T-helper 1 cell treated with Interleukin-12 subunit alpha and Interleukin-12 subunit beta and Interleukin-4 antibody, amounts not matched to agents 30 μg/mL and 1 μg/mL, for 36 hours (primary cell): ENCODE measurements around the gene COQ7.
A peak's percentile ranks its signal among the peaks of the same experiment; 100 is the strongest.

Source experiments
- H3K27ac Mint-ChIP-seq: one replicate; pipeline ENCODE4 v1.8.0; 2021; ENCODE audit warnings: mild to moderate bottlenecking, mixed read lengths
- H3K27me3 Mint-ChIP-seq: one replicate; pipeline ENCODE4 v1.8.0; 2021; ENCODE audit warnings: low read depth, mixed read lengths
- H3K36me3 Mint-ChIP-seq: one replicate; pipeline ENCODE4 v1.8.0; 2021; ENCODE audit warnings: low read depth, mixed read lengths
- H3K4me1 Mint-ChIP-seq: one replicate; pipeline ENCODE4 v1.8.0; 2021; ENCODE audit warnings: low read depth, mixed read lengths
- H3K4me3 Mint-ChIP-seq: one replicate; pipeline ENCODE4 v1.8.0; 2021; ENCODE audit warnings: mild to moderate bottlenecking, moderate library complexity, mixed read lengths
- H3K9me3 Mint-ChIP-seq: one replicate; pipeline ENCODE4 v1.8.0; 2021; ENCODE audit warnings: mixed read lengths

Gene COQ7

DNA sequence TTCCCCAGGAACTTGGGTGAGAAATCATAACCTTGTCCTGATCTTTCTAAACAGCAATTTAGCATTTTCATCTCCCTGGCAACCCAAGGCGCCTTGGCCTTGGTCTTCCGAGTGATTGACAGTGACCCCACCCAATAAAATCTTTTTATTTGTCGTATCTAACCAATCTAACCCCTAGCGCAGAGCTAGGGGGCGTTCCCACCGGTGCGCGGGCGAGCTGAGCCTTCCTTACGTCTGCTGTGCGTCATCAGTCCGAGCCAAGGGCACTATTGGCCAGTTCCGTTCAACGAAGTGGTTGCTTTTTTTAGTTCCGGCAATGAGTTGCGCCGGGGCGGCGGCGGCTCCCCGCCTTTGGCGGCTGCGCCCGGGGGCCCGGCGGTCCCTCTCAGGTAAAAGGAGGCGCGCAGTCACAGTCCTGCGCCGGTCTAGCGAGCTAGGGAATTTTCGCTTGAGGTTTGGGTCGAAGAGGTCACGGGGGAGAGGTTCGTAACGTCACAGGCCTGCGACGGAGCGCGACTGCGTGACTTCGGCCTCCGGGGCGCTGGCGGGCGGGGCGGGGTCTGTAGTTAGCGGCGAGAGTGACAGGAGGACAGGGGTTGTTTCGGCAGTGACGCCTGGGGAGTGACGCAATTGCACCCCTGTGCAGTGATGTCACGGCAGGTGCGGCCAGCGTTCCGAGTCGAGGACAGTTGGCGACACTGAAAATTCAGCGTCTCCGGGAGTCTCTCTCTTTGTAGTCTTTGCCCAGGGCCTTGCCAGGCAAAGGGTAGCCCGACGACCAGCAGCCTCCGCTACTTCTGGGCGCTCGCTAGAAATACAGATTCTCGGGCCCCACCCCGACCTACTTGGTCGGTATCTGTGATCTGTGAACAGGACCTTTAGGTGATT lies at the start of gene COQ7:
Gene COQ7, plus strand, starts transcription at position 266 of the 888 bp plus-strand sequence. Its CDS starts 51 bp downstream, at position 317.
- Mint-ChIP-seq H3K36me3 (peaks cover 2% of the 10 kb centered on the region), H3K4me1 (peaks cover 10% of the 10 kb centered on the region), H3K4me3 (peak within 1 kb of the TSS; percentile 87), H3K27me3 (peaks cover 6% of the 10 kb centered on the region), H3K9me3 (no peaks in the 10 kb centered on the region), H3K27ac (peak within 1 kb of the TSS; percentile 91)

DNA sequence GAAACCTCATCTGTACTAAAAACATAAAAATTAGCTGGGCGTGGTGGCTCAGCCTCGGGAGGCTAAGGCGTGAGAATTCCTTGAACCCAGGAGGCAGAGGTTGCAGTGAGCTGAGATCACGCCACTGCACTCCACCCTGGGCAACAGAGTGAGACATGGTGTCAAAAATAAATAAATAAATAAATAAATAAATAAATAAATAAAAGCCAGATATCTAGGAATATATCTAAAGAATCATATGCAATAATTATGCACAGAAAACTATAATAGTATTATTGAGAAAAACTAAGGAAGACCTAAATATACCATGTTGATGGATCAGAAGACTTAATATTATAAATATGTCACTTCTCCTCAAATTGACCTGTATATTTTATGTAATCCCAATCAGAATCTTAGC lies 46.7 kb upstream of the COQ7 start:
- H3K27me3 Mint-ChIP-seq: no peaks in the 10 kb centered on the region
- H3K9me3 Mint-ChIP-seq: no peaks in the 10 kb centered on the region
- no peaks in the 10 kb centered on the region for H3K4me1 Mint-ChIP-seq
- H3K4me3 Mint-ChIP-seq: no peak overlapping the region
- no peaks in the 10 kb centered on the region for H3K36me3 Mint-ChIP-seq
- no peak overlapping the region for H3K27ac Mint-ChIP-seq

DNA sequence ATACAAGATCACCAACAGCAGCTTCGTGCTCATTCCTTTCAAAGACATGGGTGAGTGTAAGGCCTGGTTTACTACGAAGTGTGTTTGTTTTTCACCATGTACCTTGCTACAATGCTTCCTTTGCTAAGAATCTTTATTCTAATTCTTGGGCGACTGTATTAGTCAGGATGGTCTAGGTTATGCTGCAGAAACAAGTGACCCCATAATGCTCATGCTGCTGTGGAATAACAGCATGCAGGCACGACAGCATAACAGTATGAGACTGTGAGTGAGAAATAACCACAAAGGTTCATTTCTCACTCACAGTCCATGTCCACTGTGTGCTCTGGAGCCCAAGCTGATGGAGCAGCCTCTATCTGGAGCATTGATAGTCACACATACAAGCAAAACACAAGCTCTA lies 45.7 kb upstream of the COQ7 start:
- H3K36me3 Mint-ChIP-seq: no peaks in the 10 kb centered on the region
- H3K27me3 Mint-ChIP-seq: no peaks in the 10 kb centered on the region
- no peak overlapping the region for H3K27ac Mint-ChIP-seq
- H3K4me3 Mint-ChIP-seq: no peak overlapping the region
- no peaks in the 10 kb centered on the region for H3K4me1 Mint-ChIP-seq
- no peaks in the 10 kb centered on the region for H3K9me3 Mint-ChIP-seq

DNA sequence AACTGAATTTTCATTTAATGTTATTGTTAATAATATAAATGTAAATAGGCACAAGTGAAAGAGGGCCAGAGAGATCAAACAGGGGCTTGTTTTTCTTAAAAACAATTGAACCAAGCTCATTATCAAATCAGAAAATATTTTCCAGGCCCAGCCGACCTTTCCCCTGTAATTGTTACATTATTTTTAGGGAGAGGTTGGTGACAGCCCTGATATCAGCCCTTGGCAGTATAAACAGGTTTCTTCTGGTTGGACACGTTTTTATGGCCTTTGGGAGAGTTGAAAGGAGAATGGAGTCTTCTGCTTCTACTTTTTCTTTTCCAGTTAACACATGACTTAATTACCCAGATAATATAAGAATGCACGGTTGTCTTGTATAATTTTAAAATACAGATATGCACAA lies 40.0 kb upstream of the COQ7 start:
- no peak overlapping the region for H3K27ac Mint-ChIP-seq

DNA sequence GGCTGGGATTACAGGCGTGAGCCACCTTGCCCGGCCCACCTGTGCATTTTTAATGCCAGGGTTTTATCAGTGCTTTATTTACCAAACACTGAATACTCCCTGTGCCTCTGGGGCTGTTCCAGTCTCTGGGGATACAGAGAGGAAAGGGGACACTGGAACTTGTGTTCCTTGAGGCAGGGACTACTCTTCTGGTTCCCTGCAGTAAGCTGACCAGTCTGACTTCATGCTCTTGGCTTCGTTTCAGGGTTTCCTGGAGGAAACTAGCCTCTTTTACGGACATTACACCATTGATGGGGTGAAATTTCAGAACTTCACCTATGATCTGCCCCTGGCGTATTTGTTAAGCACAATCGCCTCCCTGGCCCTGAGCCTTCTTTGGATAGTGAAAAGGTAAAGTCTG lies 37.4 kb upstream of the COQ7 start:
- no peak overlapping the region for H3K27ac Mint-ChIP-seq
- H3K4me3 Mint-ChIP-seq: no peak overlapping the region
- no peaks in the 10 kb centered on the region for H3K36me3 Mint-ChIP-seq
- no peaks in the 10 kb centered on the region for H3K4me1 Mint-ChIP-seq
- H3K27me3 Mint-ChIP-seq: no peaks in the 10 kb centered on the region
- no peaks in the 10 kb centered on the region for H3K9me3 Mint-ChIP-seq

More for the DNA sequence above, 40.0 kb upstream of the COQ7 start:
- H3K9me3 Mint-ChIP-seq: no peaks in the 10 kb centered on the region
- H3K4me3 Mint-ChIP-seq: no peak overlapping the region
- no peaks in the 10 kb centered on the region for H3K36me3 Mint-ChIP-seq
- H3K27me3 Mint-ChIP-seq: no peaks in the 10 kb centered on the region
- H3K4me1 Mint-ChIP-seq: no peaks in the 10 kb centered on the region

DNA sequence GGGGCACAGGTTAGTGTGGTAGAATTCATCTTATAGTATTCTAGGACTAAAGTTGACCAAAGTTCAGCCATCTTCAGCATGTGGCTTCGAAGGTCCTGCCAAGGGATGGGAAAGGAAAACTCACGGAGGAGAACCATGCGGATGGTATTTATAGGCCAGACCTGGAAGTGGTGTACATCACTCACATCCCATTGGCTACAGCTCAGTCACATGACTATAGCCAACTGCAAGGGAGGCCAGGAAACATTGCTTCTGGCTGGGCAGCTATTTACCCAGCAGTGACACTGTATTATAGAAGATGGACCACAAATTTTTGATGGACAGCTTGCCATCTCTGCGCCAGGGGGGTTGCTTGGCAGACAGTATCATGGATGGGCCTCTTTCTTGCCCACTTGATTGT lies 35.7 kb upstream of the COQ7 start:
- Mint-ChIP-seq H3K4me3 (no peak overlapping the region), H3K27me3 (no peaks in the 10 kb centered on the region), H3K9me3 (no peaks in the 10 kb centered on the region), H3K4me1 (no peaks in the 10 kb centered on the region), H3K36me3 (no peaks in the 10 kb centered on the region), H3K27ac (no peak overlapping the region)

DNA sequence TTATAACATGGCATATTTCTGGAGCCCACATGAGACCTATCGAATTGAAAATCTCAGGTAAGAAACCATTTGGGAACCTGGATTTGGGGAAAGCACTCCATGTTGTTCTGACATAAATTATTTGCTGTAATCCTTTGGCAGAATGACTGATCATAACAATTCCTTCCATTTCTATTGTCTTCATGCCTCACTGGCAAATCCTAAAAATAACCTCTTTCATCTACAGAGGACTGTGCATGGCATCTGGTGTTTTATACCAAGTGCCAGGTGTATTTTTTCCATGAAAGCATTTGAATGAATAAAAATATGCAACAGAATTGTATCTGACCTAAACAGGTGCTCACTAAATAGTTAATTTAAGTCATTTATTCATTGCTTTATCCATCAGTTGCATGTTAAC lies 33.7 kb upstream of the COQ7 start:
- no peaks in the 10 kb centered on the region for H3K27me3 Mint-ChIP-seq
- no peaks in the 10 kb centered on the region for H3K9me3 Mint-ChIP-seq
- H3K4me3 Mint-ChIP-seq: no peak overlapping the region

DNA sequence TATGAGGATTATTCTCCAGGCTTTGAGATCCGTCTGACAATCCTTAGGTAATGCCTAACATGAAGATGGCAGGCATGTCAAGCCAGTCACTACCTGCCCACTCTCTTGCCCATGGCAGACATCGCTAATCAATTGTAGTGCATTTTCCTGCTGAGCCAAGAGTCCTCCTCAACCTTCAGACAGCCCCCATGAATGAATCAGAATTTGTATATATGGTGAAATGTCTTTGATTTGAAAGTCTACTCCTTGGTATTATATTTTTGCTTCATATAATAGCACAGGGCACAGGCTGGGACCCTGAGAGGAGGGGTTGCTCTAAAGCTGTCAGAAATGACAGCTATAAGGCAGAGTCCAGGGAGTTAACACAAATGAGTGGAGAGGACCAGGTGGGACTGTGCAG lies 27.0 kb upstream of the COQ7 start:
- no peaks in the 10 kb centered on the region for H3K4me1 Mint-ChIP-seq
- H3K9me3 Mint-ChIP-seq: no peaks in the 10 kb centered on the region
- H3K4me3 Mint-ChIP-seq: no peak overlapping the region
- H3K36me3 Mint-ChIP-seq: no peaks in the 10 kb centered on the region
- no peaks in the 10 kb centered on the region for H3K27me3 Mint-ChIP-seq
- H3K27ac Mint-ChIP-seq: no peak overlapping the region

More for the DNA sequence above, 33.7 kb upstream of the COQ7 start:
- Mint-ChIP-seq H3K27ac (no peak overlapping the region), H3K36me3 (no peaks in the 10 kb centered on the region), H3K4me1 (no peaks in the 10 kb centered on the region)

DNA sequence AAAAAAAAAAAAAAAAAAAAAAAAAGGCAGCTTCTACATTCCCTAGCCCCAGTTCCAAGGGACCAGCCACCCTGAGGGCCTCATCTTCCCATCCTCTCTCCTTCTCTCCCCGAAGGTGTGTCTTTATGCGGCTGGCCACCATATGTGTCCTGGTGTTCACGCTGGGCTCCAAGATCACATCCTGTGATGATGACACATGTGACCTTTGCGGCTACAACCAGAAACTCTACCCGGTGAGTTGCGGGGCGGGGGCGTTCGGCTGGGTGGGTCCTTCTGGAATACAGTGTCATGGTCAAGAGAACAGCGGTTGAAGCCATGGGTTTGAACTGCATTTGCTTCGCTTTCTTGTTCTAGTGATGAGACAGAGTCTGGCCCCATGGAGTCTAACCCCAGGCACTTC lies 22.6 kb upstream of the COQ7 start:
- Mint-ChIP-seq H3K27ac (no peak overlapping the region), H3K4me1 (no peaks in the 10 kb centered on the region), H3K9me3 (no peaks in the 10 kb centered on the region), H3K4me3 (no peak overlapping the region), H3K36me3 (no peaks in the 10 kb centered on the region), H3K27me3 (no peaks in the 10 kb centered on the region)

DNA sequence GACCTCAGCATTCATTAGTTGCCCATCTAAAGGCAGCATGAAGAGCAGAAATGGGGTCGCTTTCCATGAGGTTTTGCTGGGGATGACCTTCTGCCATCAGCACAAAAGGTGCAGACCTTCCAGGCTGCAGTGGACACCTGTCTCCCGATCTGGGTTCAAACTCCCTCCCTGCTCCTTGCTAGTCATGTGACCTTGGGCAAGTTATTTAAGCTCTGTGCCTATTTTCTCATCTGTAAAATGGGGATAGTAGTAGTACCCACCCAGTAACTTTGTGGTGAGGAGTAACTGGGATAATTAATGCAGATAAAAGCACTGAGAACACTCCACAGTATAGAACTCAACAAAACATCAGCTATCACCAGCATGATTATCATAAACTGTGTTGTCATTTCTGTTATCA lies 21.4 kb upstream of the COQ7 start:
- Mint-ChIP-seq H3K27me3 (no peaks in the 10 kb centered on the region), H3K4me3 (no peak overlapping the region), H3K36me3 (no peaks in the 10 kb centered on the region), H3K27ac (no peak overlapping the region), H3K4me1 (no peaks in the 10 kb centered on the region), H3K9me3 (no peaks in the 10 kb centered on the region)

DNA sequence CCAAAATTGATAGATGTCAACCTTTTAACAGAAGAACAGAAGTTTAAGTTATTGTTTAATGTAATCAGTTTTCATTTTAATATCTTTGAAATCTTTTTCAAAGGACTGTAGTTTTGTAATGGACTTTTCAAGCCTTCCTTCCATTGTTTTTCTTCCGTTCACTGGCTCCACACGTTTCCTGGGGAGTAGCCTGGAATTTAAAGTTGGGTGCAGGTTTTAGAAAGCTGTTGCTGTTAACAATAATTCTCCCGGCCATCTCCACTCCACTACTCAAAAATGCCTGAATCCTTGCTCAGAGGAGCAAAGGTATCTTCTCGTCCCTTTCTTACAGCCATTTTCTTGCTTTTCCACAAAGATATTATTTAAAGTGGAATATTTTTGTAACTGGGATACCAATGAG lies 4.7 kb upstream of the COQ7 start:
- peaks cover 2% of the 10 kb centered on the region for H3K36me3 Mint-ChIP-seq
- H3K27ac Mint-ChIP-seq: no peak overlapping the region
- no peaks in the 10 kb centered on the region for H3K9me3 Mint-ChIP-seq
- H3K27me3 Mint-ChIP-seq: peaks cover 9% of the 10 kb centered on the region
- H3K4me3 Mint-ChIP-seq: no peak overlapping the region
- H3K4me1 Mint-ChIP-seq: peaks cover 6% of the 10 kb centered on the region

DNA sequence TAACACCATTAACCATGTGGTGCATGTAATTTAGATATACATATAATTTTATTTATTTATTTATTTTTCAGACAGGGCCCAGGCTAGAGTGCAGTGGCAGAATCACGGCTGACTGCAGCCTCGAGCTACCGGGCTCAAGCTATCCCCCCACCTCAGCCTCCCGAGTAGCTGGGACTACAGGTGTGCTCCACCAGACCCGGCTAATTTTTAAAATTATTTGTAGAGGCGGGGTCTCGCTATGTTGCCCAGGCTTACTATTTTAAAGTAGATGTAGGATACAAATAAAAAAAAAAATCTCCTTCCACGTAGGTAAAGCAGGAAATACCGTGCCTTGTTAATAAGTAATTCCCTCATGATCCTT lies 446 bp upstream of the COQ7 start:
- no peaks in the 10 kb centered on the region for H3K9me3 Mint-ChIP-seq
- H3K4me3 Mint-ChIP-seq: peak overlapping the region; percentile 87
- H3K4me1 Mint-ChIP-seq: peaks cover 10% of the 10 kb centered on the region
- H3K27ac Mint-ChIP-seq: peak overlapping the region; percentile 91
- peaks cover 2% of the 10 kb centered on the region for H3K36me3 Mint-ChIP-seq
- H3K27me3 Mint-ChIP-seq: peaks cover 6% of the 10 kb centered on the region

DNA sequence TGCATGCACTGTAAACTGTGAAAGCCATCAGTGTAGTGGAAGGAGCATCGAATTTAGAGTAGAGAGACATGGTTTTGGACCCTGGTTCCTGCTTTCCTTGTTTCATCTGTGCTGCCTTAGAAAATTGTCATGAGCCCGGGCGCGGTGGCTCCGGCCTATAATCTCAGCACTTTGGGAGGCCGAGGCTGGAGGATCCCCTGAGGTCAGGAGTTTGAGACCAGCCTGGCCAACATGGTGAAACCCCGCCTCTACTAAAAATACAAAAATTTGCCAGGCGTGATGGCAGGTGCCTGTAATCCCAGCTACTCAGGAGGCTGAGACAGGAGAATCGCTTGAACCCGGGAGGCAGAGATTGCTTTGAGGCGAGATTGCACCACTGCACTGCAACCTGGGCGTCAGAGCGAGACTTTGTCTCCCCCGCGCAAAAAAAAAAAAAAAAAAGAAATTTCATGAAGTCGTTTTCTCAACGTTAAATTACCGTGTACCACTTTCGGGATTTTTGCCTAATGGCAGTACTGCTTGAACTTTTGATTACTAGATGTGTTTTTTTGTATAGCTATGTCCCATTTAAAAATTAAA lies 912 bp downstream of the COQ7 start:
- Mint-ChIP-seq H3K4me3 (peak overlapping the region; percentile 87), H3K36me3 (peaks cover 2% of the 10 kb centered on the region), H3K4me1 (peaks cover 10% of the 10 kb centered on the region), H3K27me3 (no peaks in the 10 kb centered on the region), H3K9me3 (no peaks in the 10 kb centered on the region), H3K27ac (peak overlapping the region; percentile 91)

DNA sequence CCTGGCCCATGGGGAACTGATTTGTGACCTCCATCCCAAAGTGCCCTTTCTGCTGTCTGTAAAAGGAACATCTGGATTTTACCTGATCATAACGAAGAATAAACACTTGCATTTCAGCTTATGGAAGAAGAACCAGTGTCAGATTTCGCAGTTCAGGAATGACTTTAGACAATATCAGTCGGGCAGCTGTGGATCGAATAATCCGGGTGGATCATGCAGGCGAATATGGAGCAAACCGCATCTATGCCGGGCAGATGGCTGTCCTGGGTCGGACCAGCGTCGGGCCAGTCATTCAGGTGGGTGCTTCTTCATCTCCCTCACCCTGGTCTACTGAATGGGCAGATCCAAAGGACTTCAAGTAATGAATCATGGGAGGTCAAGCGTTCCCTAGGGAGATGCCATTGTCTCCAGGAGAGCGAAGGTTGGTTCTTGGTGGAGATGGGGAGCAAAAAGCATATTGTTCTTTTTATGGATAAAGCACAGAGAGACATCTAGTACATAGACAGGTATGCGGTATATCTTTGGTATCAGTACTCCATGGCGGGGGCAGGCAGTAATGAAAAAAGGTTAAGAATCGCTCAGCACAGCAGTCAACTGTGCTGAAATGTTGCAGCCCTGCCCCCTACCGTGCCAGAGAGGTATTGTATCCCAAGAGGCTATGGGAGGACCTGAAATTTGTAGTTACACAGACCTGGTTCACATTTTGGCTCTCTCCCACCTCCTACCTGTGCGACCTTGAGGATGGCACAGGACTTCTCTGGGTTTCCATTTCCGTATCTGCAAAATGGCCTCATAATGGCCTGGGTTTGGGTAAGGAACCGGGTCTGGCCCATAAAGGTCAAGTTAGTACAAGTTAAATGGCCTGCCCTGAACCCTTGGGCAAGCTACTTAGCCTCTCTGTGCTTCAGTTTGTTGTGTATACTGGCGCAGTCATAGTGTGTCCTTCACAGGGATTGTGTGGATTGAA lies 4.7 kb downstream of the COQ7 start:
- H3K4me1 Mint-ChIP-seq: peaks cover 6% of the 10 kb centered on the region
- no peaks in the 10 kb centered on the region for H3K9me3 Mint-ChIP-seq
- no peak overlapping the region for H3K4me3 Mint-ChIP-seq
- no peak overlapping the region for H3K27ac Mint-ChIP-seq
- peaks cover 2% of the 10 kb centered on the region for H3K36me3 Mint-ChIP-seq
- H3K27me3 Mint-ChIP-seq: no peaks in the 10 kb centered on the region
